ENCODE results near the gene AIF1L. TPM values are rescaled to one million over a fixed set of nuclear protein-coding genes. Genes with fewer than 3 reads are reported as not detected.

The AIF1L gene
- total RNA-seq, 3 donors from 2014 or later = 12.5 to 33.8 (median 22.5) TPM

- no peaks in the 10 kb centered on the region for H3K36me3 ChIP-seq
- no peaks in the 10 kb centered on the region for H3K27me3 ChIP-seq
- no peak overlapping the region for H3K27ac ChIP-seq
- intact Hi-C loops (cut with DNase I; ENCODE audit: low total_unique reads) = no loop called here
- H3K4me1 ChIP-seq = no peaks in the 10 kb centered on the region
- no peak for DNase-seq (ENCODE audit: low spot score in 2 of 2)
- H3K4me3 ChIP-seq = no peak overlapping the region
- no peaks in the 10 kb centered on the region for H3K9me3 ChIP-seq
- TF ChIP-seq POLR2A (IDR thresholded peaks at IDR 0.05) (no peak), POLR2AphosphoS5 (IDR thresholded peaks at IDR 0.05) (no peak), CTCF (IDR thresholded peaks at IDR 0.05) (no peak)
Measured at GRCh38 chr9:131160416-131161112, 64.2 kb downstream of the AIF1L start.

DNA sequence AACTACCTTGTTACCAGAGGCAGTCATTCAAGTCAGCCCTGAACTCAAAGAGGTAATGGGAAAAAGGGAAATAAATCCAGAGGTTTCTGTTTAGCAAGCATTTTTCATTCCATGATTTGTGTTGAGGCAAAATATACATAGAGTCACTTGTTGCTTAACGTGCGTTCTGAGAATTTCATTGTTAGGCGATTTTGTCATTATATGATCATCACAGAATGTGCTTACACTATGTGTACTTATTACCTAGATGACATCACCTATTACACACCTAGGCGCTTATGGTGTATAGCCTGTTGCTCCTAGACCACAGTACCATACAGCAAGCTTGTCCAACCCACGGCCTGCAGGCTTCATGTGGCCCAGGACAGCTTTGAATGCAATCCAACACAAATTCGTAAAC is 65.3 kb downstream of the AIF1L start:
- no peaks in the 10 kb centered on the region for H3K4me1 ChIP-seq
- no peak for DNase-seq (ENCODE audit: low spot score in 2 of 2)
- H3K27ac ChIP-seq = no peak overlapping the region
- intact Hi-C loops (cut with DNase I; ENCODE audit: low total_unique reads) = no loop called here
- H3K4me3 ChIP-seq = no peak overlapping the region
- TF ChIP-seq POLR2AphosphoS5 (IDR thresholded peaks at IDR 0.05) (no peak), CTCF (IDR thresholded peaks at IDR 0.05) (no peak), POLR2A (IDR thresholded peaks at IDR 0.05) (no peak)
- no peaks in the 10 kb centered on the region for H3K9me3 ChIP-seq
- no peaks in the 10 kb centered on the region for H3K27me3 ChIP-seq
- H3K36me3 ChIP-seq = no peaks in the 10 kb centered on the region

- H3K9me3 ChIP-seq = no peaks in the 10 kb centered on the region
- H3K36me3 ChIP-seq = no peaks in the 10 kb centered on the region
- no peaks in the 10 kb centered on the region for H3K4me1 ChIP-seq
- intact Hi-C loops (cut with DNase I; ENCODE audit: low total_unique reads) = no loop called here
- TF ChIP-seq POLR2A (IDR thresholded peaks at IDR 0.05) (no peak), CTCF (IDR thresholded peaks at IDR 0.05) (no peak), POLR2AphosphoS5 (IDR thresholded peaks at IDR 0.05) (no peak)
- H3K4me3 ChIP-seq = no peak overlapping the region
- H3K27ac ChIP-seq = no peak overlapping the region
- H3K27me3 ChIP-seq = no peaks in the 10 kb centered on the region
- DNase-seq (ENCODE audit: low spot score in 2 of 2) = no peak
Measured at GRCh38 chr9:131162886-131163285, 66.6 kb downstream of the AIF1L start.

DNA sequence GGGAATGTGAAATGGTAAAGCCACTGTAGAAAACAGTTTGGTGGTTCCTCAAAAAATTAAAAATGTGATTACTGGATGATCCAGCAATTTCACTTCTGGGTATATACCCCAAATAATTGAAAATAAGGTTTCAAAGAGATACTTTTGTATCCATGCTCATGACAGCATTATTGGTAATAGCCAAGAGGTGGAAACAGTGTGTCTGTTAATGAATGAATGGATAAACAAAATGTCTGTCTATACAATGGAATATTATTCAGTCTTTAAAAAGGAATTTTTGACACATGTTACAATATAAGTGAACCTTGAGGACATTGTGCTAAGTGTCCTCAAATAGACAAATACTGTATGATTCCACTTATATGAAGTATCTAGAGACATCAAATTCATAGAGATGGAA is 69.2 kb downstream of the AIF1L start:
- no peaks in the 10 kb centered on the region for H3K27me3 ChIP-seq
- H3K36me3 ChIP-seq = no peaks in the 10 kb centered on the region
- no peaks in the 10 kb centered on the region for H3K9me3 ChIP-seq
- H3K4me3 ChIP-seq = no peak overlapping the region
- no peak for TF ChIP-seq POLR2AphosphoS5 (IDR thresholded peaks at IDR 0.05)
- no peak for TF ChIP-seq CTCF (IDR thresholded peaks at IDR 0.05)
- no peak for TF ChIP-seq POLR2A (IDR thresholded peaks at IDR 0.05)
- DNase-seq (ENCODE audit: low spot score in 2 of 2) = no peak
- no peak overlapping the region for H3K27ac ChIP-seq
- no peaks in the 10 kb centered on the region for H3K4me1 ChIP-seq
- intact Hi-C loops (cut with DNase I; ENCODE audit: low total_unique reads) = no loop called here

DNA sequence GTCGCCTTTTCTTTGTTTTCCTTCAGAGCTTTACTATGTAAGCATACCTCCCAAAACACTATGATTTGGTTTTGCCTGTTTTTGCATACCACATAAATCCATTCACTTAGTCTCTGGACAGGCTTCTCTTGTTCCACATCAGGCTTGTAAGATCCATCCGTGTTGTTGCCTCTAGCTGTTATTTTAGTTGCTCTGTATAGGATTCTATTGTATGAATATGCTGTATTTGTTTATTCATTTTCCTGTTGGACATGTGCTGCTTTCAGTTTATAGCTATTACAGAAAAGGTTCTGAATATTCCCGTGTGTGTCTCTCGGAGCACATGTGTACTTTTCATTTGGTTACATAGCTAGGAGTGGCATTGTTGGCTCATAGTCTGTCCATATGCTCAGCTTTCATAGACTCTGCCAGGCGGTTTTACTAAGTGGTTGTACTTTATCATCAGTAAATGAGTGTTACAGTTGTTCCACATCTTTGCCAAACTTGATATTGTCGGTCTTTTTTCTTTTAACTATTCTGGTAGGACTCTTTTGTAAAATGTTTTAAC is 70.9 kb downstream of the AIF1L start:
- Histone ChIP-seq H3K27ac (no peak overlapping the region), H3K36me3 (no peaks in the 10 kb centered on the region), H3K9me3 (no peaks in the 10 kb centered on the region), H3K27me3 (no peaks in the 10 kb centered on the region), H3K4me3 (no peak overlapping the region), H3K4me1 (no peaks in the 10 kb centered on the region)
- intact Hi-C loops (cut with DNase I; ENCODE audit: low total_unique reads) = no loop called here
- TF ChIP-seq POLR2A (IDR thresholded peaks at IDR 0.05) (no peak), POLR2AphosphoS5 (IDR thresholded peaks at IDR 0.05) (no peak), CTCF (IDR thresholded peaks at IDR 0.05) (no peak)
- DNase-seq (ENCODE audit: low spot score in 2 of 2) = no peak

Data from breast epithelium (tissue), 4 donors.